MM.1S (cell line): ENCODE measurements around the gene SALL4.
"Not testable (repeated sequence)": the region's sequence is repeated elsewhere in the genome, so short reads cannot be mapped to it uniquely, and the experiment has no call there.

Experiments
- DNase-seq: peaks from one replicate; pipeline ENCODE4 v3.0.0-alpha.2; 2015
- H2AFZ ChIP-seq: fragments of 300-600 bp; sonication (generic); 2 replicates; pipeline ENCODE4 v1.6.0; 2016; ENCODE audit warnings: antibody characterized with exemption, low read length
- H3F3A ChIP-seq: fragments of 300-600 bp; sonication (generic); 2 replicates; pipeline ENCODE4 v1.6.1; 2016; ENCODE audit warnings: mild to moderate bottlenecking, antibody characterized with exemption, low read length, moderate library complexity, mixed read lengths; ENCODE audit not compliant: insufficient read depth
- H3K27ac ChIP-seq: fragments of 300-600 bp; sonication (generic); 2 replicates; pipeline ENCODE4 v1.5.1; 2016; ENCODE audit warnings: mild to moderate bottlenecking, low read length
- H3K27me3 ChIP-seq: fragments of 300-600 bp; sonication (generic); replicated peaks from 2 replicates; pipeline ENCODE4 v1.6.0; 2016; ENCODE audit warnings: low read length; ENCODE audit not compliant: insufficient read depth
- H3K36me3 ChIP-seq: fragments of 300-600 bp; sonication (generic); replicated peaks from 2 replicates; pipeline ENCODE4 v1.6.1; 2016; ENCODE audit warnings: mild to moderate bottlenecking, low read length, mixed read lengths; ENCODE audit not compliant: insufficient read depth
- H3K4me1 ChIP-seq: fragments of 300-600 bp; sonication (generic); 2 replicates; pipeline ENCODE4 v1.6.1; 2016; ENCODE audit warnings: low read length, mixed read lengths
- H3K4me2 ChIP-seq: fragments of 300-600 bp; sonication (generic); 2 replicates; pipeline ENCODE4 v1.6.0; 2016; ENCODE audit warnings: low read depth, low read length
- H3K4me3 ChIP-seq: fragments of 300-600 bp; sonication (generic); 2 replicates; pipeline ENCODE4 v1.5.1; 2016; ENCODE audit warnings: low read length, mixed read lengths
- H3K79me2 ChIP-seq: fragments of 300-600 bp; sonication (generic); 2 replicates; pipeline ENCODE4 v1.6.1; 2016; ENCODE audit warnings: mixed run types, low read length, mixed read lengths
- H3K9ac ChIP-seq: fragments of 300-600 bp; sonication (generic); 2 replicates; pipeline ENCODE4 v1.6.1; 2016; ENCODE audit warnings: low read length, mixed read lengths
- H3K9me2 ChIP-seq: fragments of 300-600 bp; sonication (generic); replicated peaks from 2 replicates; pipeline ENCODE4 v1.6.1; 2016; ENCODE audit warnings: mild to moderate bottlenecking, low read length, mixed read lengths; ENCODE audit not compliant: insufficient read depth
- H3K9me3 ChIP-seq: fragments of 300-600 bp; sonication (generic); replicated peaks from 2 replicates; pipeline ENCODE4 v1.6.1; 2016; ENCODE audit warnings: mild to moderate bottlenecking, low read length, mixed read lengths; ENCODE audit not compliant: insufficient read depth
- H4K20me1 ChIP-seq: fragments of 300-600 bp; sonication (generic); 2 replicates; pipeline ENCODE4 v1.6.1; 2016; ENCODE audit warnings: mild to moderate bottlenecking, low read length, moderate library complexity, mixed read lengths; ENCODE audit not compliant: insufficient read depth
- CTCF ChIP-seq: fragments of 300-600 bp; sonication (generic); IDR thresholded peaks from 2 replicates; pipeline ENCODE4 v1.5.1; 2016; ENCODE audit warnings: antibody characterized with exemption, low read length, mixed read lengths
- EZH2 ChIP-seq: fragments of 300-600 bp; sonication (generic); optimal IDR thresholded peaks from 2 replicates; pipeline ENCODE3; 2017; ENCODE audit warnings: low read depth, mild to moderate bottlenecking, antibody characterized with exemption, low read length, mixed read lengths
- EZH2phosphoT487 ChIP-seq: fragments of 300-600 bp; sonication (generic); IDR thresholded peaks from 2 replicates; pipeline ENCODE4 v1.6.1; 2018; ENCODE audit warnings: antibody characterized with exemption, low read length

SALL4 gene

GRCh38 chr20:51768759-51769517, 33.4 kb downstream of the SALL4 start:
- Histone ChIP-seq H3K9me2 (no peaks in the 10 kb centered on the region), H3K9ac (no peak overlapping the region), H2AFZ (no peak overlapping the region), H3K36me3 (no peaks in the 10 kb centered on the region), H3K27me3 (no peaks in the 10 kb centered on the region), H4K20me1 (no peaks in the 10 kb centered on the region), H3F3A (0 out of 2 replicates have a peak, but pooled peaks cover 4% of the 10 kb centered on the region), H3K79me2 (no peaks in the 10 kb centered on the region), H3K27ac (no peak overlapping the region), H3K9me3 (no peaks in the 10 kb centered on the region), H3K4me2 (no peak overlapping the region), H3K4me3 (no peak overlapping the region), H3K4me1 (no peaks in the 10 kb centered on the region)
- TF ChIP-seq CTCF (no peak), EZH2phosphoT487 (no peak), EZH2 (no peak)
- DNase-seq, result no peak

GRCh38 chr20:51767867-51768758, 34.2 kb downstream of the SALL4 start, which contains the start of gene ATP9A:
TSS of gene ATP9A (minus strand) at chr20:51768390. CDS start at chr20:51768369, 21 bp downstream.
- TF ChIP-seq CTCF (no peak), EZH2phosphoT487 (no peak), EZH2 (no peak)
- Histone ChIP-seq H3K9me3 (no peaks in the 10 kb centered on the region), H3K9ac (peak within 1 kb of the TSS; percentile 60), H3K27me3 (no peaks in the 10 kb centered on the region), H3F3A (0 out of 2 replicates have a peak, but pooled peaks cover 4% of the 10 kb centered on the region), H3K4me3 (peak within 1 kb of the TSS; percentile 83), H4K20me1 (no peaks in the 10 kb centered on the region), H3K9me2 (no peaks in the 10 kb centered on the region), H3K4me1 (no peaks in the 10 kb centered on the region), H3K27ac (no peak within 1 kb of the TSS), H2AFZ (peak within 1 kb of the TSS; percentile 99), H3K36me3 (no peaks in the 10 kb centered on the region), H3K79me2 (no peaks in the 10 kb centered on the region), H3K4me2 (peak within 1 kb of the TSS; percentile 99)
- DNase-seq, result no peak

GRCh38 chr20:51766994-51767866, 35.1 kb downstream of the SALL4 start:
- Histone ChIP-seq H3K4me1 (no peaks in the 10 kb centered on the region), H3K36me3 (no peaks in the 10 kb centered on the region), H2AFZ (peak overlapping the region; percentile 99), H3K9ac (peak overlapping the region; percentile 60), H3F3A (0 out of 2 replicates have a peak, but pooled peaks cover 4% of the 10 kb centered on the region), H3K4me3 (peak overlapping the region; percentile 83), H3K4me2 (peak overlapping the region; percentile 99), H3K79me2 (no peaks in the 10 kb centered on the region), H3K27me3 (no peaks in the 10 kb centered on the region), H3K9me3 (no peaks in the 10 kb centered on the region), H3K27ac (no peak overlapping the region), H3K9me2 (no peaks in the 10 kb centered on the region), H4K20me1 (no peaks in the 10 kb centered on the region)
- TF ChIP-seq CTCF (peak; percentile 25), EZH2 (no peak)
- peak; percentile 90 for DNase-seq

GRCh38 chr20:51765381-51765780, 36.9 kb downstream of the SALL4 start:
- not testable (repeated sequence) for H3K4me2 ChIP-seq

More at GRCh38 chr20:51765381-51765780, 36.9 kb downstream of the SALL4 start:
- not testable (repeated sequence) for H4K20me1 ChIP-seq, DNase-seq, H3K4me3 ChIP-seq, H3K9me3 ChIP-seq, H3K27me3 ChIP-seq, H3K36me3 ChIP-seq, H3K27ac ChIP-seq, H3K9me2 ChIP-seq, H3K79me2 ChIP-seq, H3F3A ChIP-seq, H3K9ac ChIP-seq, H3K4me1 ChIP-seq, H2AFZ ChIP-seq
